A549 (cell line): Measurements from ENCODE around the gene ALDH1L1.

ENCODE experiments used
- TF ChIP-seq, protein P1 (sequence below): fragments of 200-600 bp; sonication (generic); IDR thresholded peaks from 2 replicates; pipeline ENCODE4 v1.6.1; 2016; ENCODE audit warnings: antibody characterized with exemption, mild to moderate bottlenecking, moderate library complexity
- TF ChIP-seq, protein P2 (sequence below): fragments of 250-450 bp; sonication (Bioruptor Pico); IDR thresholded peaks from 2 replicates; pipeline ENCODE4 v1.5.0; 2021; ENCODE audit warnings: mild to moderate bottlenecking, moderate library complexity, borderline replicate concordance
- TF ChIP-seq, protein P3 (sequence below): fragments of >200 bp; sonication (Bioruptor Twin); formaldehyde crosslinking; IDR thresholded peaks from 3 replicates; pipeline ENCODE4 v1.5.1; 2016

DNA sequence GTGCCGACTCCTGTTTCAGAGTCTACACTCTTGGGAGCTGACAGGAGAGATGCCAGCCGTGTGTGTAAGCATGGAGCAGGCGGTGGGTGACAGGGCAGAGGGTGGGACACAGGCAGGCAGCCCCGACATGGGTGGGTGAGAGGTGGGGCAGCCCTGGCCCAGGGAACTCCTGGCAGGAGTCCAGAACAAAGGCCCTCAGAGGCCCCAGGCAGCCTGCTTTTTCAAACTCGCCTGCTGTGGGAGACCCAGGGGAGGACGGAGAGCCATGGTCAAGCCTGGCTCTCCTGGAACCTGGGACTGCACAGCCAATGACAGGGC lies 67.2 kb downstream of the ALDH1L1 start:
- TF ChIP-seq, protein P1, sequence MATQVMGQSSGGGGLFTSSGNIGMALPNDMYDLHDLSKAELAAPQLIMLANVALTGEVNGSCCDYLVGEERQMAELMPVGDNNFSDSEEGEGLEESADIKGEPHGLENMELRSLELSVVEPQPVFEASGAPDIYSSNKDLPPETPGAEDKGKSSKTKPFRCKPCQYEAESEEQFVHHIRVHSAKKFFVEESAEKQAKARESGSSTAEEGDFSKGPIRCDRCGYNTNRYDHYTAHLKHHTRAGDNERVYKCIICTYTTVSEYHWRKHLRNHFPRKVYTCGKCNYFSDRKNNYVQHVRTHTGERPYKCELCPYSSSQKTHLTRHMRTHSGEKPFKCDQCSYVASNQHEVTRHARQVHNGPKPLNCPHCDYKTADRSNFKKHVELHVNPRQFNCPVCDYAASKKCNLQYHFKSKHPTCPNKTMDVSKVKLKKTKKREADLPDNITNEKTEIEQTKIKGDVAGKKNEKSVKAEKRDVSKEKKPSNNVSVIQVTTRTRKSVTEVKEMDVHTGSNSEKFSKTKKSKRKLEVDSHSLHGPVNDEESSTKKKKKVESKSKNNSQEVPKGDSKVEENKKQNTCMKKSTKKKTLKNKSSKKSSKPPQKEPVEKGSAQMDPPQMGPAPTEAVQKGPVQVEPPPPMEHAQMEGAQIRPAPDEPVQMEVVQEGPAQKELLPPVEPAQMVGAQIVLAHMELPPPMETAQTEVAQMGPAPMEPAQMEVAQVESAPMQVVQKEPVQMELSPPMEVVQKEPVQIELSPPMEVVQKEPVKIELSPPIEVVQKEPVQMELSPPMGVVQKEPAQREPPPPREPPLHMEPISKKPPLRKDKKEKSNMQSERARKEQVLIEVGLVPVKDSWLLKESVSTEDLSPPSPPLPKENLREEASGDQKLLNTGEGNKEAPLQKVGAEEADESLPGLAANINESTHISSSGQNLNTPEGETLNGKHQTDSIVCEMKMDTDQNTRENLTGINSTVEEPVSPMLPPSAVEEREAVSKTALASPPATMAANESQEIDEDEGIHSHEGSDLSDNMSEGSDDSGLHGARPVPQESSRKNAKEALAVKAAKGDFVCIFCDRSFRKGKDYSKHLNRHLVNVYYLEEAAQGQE: no peak
- TF ChIP-seq, protein P2, sequence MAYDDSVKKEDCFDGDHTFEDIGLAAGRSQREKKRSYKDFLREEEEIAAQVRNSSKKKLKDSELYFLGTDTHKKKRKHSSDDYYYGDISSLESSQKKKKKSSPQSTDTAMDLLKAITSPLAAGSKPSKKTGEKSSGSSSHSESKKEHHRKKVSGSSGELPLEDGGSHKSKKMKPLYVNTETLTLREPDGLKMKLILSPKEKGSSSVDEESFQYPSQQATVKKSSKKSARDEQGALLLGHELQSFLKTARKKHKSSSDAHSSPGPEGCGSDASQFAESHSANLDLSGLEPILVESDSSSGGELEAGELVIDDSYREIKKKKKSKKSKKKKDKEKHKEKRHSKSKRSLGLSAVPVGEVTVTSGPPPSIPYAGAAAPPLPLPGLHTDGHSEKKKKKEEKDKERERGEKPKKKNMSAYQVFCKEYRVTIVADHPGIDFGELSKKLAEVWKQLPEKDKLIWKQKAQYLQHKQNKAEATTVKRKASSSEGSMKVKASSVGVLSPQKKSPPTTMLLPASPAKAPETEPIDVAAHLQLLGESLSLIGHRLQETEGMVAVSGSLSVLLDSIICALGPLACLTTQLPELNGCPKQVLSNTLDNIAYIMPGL (CRISPR knock-in tag): no peak
- TF ChIP-seq, protein P3, sequence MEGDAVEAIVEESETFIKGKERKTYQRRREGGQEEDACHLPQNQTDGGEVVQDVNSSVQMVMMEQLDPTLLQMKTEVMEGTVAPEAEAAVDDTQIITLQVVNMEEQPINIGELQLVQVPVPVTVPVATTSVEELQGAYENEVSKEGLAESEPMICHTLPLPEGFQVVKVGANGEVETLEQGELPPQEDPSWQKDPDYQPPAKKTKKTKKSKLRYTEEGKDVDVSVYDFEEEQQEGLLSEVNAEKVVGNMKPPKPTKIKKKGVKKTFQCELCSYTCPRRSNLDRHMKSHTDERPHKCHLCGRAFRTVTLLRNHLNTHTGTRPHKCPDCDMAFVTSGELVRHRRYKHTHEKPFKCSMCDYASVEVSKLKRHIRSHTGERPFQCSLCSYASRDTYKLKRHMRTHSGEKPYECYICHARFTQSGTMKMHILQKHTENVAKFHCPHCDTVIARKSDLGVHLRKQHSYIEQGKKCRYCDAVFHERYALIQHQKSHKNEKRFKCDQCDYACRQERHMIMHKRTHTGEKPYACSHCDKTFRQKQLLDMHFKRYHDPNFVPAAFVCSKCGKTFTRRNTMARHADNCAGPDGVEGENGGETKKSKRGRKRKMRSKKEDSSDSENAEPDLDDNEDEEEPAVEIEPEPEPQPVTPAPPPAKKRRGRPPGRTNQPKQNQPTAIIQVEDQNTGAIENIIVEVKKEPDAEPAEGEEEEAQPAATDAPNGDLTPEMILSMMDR: no peak
